Nephron (organoid): Measurements from ENCODE around the gene CRACDL.

Source experiments
- H3K27ac Mint-ChIP-seq, 3 experiments: 2 replicates each; pipeline ENCODE4 v1.8.0; 2020; ENCODE audit warnings: mixed read lengths in 3 of 3, mild to moderate bottlenecking in 2 of 3, moderate library complexity in 1 of 3
- H3K27me3 Mint-ChIP-seq: 2 replicates; pipeline ENCODE4 v1.8.0; 2021; ENCODE audit warnings: low read depth, mild to moderate bottlenecking, moderate library complexity, mixed read lengths
- H3K36me3 Mint-ChIP-seq: 2 replicates; pipeline ENCODE4 v1.8.0; 2020; ENCODE audit warnings: low read depth, mixed read lengths
- H3K4me1 Mint-ChIP-seq: 2 replicates; pipeline ENCODE4 v1.8.0; 2020; ENCODE audit warnings: mixed read lengths
- H3K4me3 Mint-ChIP-seq, 3 experiments: 2 replicates each; pipeline ENCODE4 v1.8.0; 2020; ENCODE audit warnings: mild to moderate bottlenecking in 3 of 3, mixed read lengths in 3 of 3, moderate library complexity in 2 of 3
- H3K9me3 Mint-ChIP-seq: 2 replicates; pipeline ENCODE4 v1.8.0; 2020; ENCODE audit warnings: mixed read lengths
- TF ChIP-seq, protein P1 (sequence below), 3 experiments: fragments of 200-600 bp; sonication (generic); IDR thresholded peaks; one replicate each; pipeline ENCODE4 v1.5.0; 2021; ENCODE audit warnings: antibody characterized with exemption in 3 of 3; ENCODE audit not compliant: unreplicated experiment in 3 of 3

Gene CRACDL

DNA sequence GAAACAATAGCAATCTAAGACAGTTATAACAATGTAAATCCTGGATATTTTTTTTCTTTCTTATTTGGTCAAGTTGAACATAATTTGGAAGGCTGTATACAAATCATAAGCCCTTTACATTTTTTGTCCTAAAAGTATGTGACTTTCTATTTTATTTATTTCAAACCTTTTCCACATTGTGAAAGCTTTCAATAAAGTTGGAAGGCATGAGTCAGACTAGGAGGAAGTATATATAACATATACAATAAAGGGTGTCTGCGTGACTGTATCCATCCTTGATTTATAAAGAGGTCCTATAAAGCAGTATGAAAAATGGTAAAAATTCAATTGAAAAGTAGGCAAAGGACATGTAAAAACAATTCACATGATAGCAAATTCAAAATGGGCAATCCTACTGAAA lies 44.4 kb downstream of the CRACDL start:
- peaks cover 16% of the 10 kb centered on the region for H3K4me1 Mint-ChIP-seq
- H3K9me3 Mint-ChIP-seq, result peaks cover 28% of the 10 kb centered on the region
- peaks cover under 1% of the 10 kb centered on the region for H3K36me3 Mint-ChIP-seq
- TF ChIP-seq, protein P1, sequence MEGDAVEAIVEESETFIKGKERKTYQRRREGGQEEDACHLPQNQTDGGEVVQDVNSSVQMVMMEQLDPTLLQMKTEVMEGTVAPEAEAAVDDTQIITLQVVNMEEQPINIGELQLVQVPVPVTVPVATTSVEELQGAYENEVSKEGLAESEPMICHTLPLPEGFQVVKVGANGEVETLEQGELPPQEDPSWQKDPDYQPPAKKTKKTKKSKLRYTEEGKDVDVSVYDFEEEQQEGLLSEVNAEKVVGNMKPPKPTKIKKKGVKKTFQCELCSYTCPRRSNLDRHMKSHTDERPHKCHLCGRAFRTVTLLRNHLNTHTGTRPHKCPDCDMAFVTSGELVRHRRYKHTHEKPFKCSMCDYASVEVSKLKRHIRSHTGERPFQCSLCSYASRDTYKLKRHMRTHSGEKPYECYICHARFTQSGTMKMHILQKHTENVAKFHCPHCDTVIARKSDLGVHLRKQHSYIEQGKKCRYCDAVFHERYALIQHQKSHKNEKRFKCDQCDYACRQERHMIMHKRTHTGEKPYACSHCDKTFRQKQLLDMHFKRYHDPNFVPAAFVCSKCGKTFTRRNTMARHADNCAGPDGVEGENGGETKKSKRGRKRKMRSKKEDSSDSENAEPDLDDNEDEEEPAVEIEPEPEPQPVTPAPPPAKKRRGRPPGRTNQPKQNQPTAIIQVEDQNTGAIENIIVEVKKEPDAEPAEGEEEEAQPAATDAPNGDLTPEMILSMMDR (IDR thresholded peaks at IDR 0.05; ENCODE audit: unreplicated experiment in 3 of 3), result no peak
- no peak overlapping the region for H3K4me3 Mint-ChIP-seq
- no peak overlapping the region for H3K27ac Mint-ChIP-seq
- H3K27me3 Mint-ChIP-seq, result no peaks in the 10 kb centered on the region

DNA sequence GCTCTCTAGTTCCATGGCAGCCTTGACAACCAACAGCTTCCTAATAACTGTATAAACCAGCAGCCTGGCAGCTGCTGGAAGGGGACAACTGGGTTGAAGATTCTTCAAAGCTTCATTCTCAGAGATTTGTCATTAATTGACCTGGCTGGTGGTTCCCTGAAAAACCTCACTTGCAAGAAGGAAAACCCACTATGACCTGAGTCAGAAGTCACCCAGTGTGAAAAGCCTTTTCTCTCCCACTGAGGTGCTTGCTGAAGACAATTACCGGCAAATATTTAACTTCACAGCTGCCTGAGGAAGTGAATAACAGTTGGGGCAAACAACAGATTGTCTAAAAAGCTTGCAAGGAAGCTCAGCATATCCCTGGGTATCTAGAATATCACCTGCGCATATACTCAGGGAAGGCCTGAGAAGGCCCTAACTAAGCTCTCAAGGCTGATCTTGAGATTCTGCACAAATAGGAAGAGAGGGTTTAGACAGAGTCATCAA lies 49.9 kb downstream of the CRACDL start:
- Mint-ChIP-seq H3K4me3 (no peak overlapping the region), H3K27ac (no peak overlapping the region), H3K9me3 (peaks cover 39% of the 10 kb centered on the region), H3K4me1 (no peaks in the 10 kb centered on the region), H3K27me3 (no peaks in the 10 kb centered on the region), H3K36me3 (peaks cover 3% of the 10 kb centered on the region)
- TF ChIP-seq, protein P1 (IDR thresholded peaks at IDR 0.05; ENCODE audit: unreplicated experiment in 3 of 3), result no peak

DNA sequence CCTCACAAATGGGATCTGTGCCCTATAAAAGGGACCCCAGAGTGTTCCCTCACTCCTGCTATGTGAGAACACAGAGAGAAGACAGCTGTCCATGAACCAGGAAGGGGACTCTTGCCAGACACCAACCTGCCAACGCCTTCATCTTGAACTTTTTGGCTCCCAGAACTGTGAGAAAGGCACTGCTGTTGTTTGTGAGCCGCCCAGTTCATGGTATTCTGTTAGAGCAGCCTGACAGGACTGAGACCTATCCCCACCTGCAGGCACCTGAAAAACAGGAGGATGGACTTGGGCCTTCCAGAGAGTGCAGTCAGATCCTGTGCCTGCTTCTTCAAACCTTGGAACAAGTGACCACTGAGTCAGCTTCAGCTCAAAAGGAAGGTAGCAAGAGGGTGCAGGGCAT lies 51.4 kb downstream of the CRACDL start:
- peaks cover 3% of the 10 kb centered on the region for H3K36me3 Mint-ChIP-seq
- H3K27me3 Mint-ChIP-seq, result peaks cover 3% of the 10 kb centered on the region
- TF ChIP-seq, protein P1 (IDR thresholded peaks at IDR 0.05; ENCODE audit: unreplicated experiment in 3 of 3), result no peak
- no peaks in the 10 kb centered on the region for H3K4me1 Mint-ChIP-seq
- peaks cover 32% of the 10 kb centered on the region for H3K9me3 Mint-ChIP-seq
- H3K27ac Mint-ChIP-seq, result no peak overlapping the region
- no peak overlapping the region for H3K4me3 Mint-ChIP-seq

DNA sequence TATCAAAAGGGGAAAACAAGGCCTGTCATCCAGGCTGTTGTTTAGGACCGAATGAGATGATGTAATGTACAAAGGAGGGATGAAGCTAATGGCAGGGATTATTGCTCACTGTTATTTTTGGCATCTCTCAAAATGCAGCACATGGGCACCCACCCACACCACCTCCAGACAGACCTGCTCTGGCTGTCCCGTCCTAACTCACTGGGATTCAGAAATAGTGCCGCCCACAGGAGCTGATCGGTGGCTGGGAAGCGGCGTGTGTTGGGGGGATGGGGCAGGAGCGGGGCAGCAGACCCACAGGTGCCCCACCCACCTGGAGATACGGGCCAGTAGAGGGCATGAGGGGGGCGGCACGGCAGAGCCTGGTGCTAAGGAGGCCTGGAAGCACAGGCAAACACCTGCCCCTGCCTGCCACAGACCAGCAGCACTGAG lies 52.2 kb downstream of the CRACDL start:
- peaks cover 3% of the 10 kb centered on the region for H3K27me3 Mint-ChIP-seq
- H3K9me3 Mint-ChIP-seq, result peaks cover 28% of the 10 kb centered on the region
- TF ChIP-seq, protein P1 (IDR thresholded peaks at IDR 0.05; ENCODE audit: unreplicated experiment in 3 of 3), result no peak
- no peaks in the 10 kb centered on the region for H3K4me1 Mint-ChIP-seq
- H3K4me3 Mint-ChIP-seq, result no peak overlapping the region
- H3K36me3 Mint-ChIP-seq, result peaks cover 3% of the 10 kb centered on the region
- H3K27ac Mint-ChIP-seq, result no peak overlapping the region

DNA sequence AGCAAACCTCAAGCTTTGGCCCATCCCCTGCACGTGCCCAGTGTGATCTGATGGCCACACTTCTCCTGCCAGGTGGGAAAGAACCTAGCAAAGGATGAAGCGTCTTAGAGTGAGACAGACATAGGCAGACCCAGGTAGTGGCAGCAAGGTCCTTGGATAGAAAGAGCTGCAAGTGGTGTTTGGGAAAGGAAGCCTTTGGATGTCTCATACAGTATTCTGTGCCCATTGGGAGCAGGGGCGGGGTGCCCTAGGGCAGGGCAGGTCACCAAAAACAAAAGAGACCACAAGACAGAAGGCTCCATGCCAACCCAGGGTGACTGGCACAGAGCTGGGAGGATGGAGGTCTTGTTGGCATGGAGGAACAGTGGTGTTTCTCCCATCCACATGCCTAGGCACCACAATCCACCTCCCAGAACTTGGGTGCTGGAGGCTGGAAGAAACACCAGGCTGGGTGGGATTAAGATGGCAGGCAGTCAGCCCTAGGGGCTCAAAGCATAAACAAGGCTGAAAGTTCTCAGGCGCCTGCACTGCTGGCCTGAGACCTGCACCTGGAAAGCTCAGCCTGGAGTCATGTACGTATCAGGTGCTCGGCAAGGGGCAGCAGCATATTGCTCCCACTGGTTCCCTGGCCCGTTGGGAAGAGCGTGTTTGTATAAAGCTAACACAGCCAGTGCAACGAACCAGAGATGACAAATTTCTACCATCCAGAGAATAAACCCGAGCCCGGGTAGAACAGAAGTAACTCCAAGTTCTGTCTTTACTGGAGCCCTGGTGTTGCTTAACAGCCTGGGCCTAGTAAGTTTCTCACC lies 52.9 kb downstream of the CRACDL start:
- Mint-ChIP-seq H3K4me3 (no peak overlapping the region), H3K9me3 (peaks cover 25% of the 10 kb centered on the region), H3K4me1 (no peaks in the 10 kb centered on the region), H3K27ac (no peak overlapping the region), H3K27me3 (peaks cover 3% of the 10 kb centered on the region), H3K36me3 (peaks cover 3% of the 10 kb centered on the region)
- TF ChIP-seq, protein P1 (IDR thresholded peaks at IDR 0.05; ENCODE audit: unreplicated experiment in 3 of 3), result no peak

DNA sequence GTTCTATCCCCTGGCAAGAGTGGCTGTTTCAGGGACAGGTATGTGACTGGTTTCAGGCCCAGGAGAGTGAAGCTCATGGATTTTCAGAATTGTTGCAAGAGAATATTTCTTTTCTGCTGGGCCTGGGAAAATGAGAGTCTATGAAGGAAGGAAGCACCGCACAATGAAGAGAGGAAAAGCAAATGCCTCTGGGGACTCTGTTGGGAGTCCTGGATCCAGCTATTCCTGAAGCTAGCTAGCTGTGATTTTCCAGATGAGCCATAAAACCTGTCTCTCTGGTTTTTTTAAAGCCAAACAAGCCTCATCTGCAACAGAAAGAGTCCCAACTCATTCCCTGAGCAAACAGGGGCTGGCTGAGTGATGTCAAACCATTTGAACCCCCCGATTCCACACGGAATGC lies 53.7 kb downstream of the CRACDL start:
- Mint-ChIP-seq H3K27me3 (peaks cover 3% of the 10 kb centered on the region), H3K4me3 (no peak overlapping the region), H3K27ac (no peak overlapping the region), H3K36me3 (peaks cover 3% of the 10 kb centered on the region), H3K9me3 (peaks cover 19% of the 10 kb centered on the region), H3K4me1 (no peaks in the 10 kb centered on the region)
- TF ChIP-seq, protein P1 (IDR thresholded peaks at IDR 0.05; ENCODE audit: unreplicated experiment in 3 of 3), result no peak
